CD4-positive, alpha-beta T cell treated with Interleukin-17A for 1 hour (primary cell): ENCODE data around the gene ELOF1.
"Not testable (repeated sequence)": the region's sequence is repeated elsewhere in the genome, so short reads cannot be mapped to it uniquely, and the experiment has no call there.

Experiments
- DNase-seq: peaks from one replicate; pipeline ENCODE4 v3.0.0-alpha.2; 2020

ELOF1 gene

DNA sequence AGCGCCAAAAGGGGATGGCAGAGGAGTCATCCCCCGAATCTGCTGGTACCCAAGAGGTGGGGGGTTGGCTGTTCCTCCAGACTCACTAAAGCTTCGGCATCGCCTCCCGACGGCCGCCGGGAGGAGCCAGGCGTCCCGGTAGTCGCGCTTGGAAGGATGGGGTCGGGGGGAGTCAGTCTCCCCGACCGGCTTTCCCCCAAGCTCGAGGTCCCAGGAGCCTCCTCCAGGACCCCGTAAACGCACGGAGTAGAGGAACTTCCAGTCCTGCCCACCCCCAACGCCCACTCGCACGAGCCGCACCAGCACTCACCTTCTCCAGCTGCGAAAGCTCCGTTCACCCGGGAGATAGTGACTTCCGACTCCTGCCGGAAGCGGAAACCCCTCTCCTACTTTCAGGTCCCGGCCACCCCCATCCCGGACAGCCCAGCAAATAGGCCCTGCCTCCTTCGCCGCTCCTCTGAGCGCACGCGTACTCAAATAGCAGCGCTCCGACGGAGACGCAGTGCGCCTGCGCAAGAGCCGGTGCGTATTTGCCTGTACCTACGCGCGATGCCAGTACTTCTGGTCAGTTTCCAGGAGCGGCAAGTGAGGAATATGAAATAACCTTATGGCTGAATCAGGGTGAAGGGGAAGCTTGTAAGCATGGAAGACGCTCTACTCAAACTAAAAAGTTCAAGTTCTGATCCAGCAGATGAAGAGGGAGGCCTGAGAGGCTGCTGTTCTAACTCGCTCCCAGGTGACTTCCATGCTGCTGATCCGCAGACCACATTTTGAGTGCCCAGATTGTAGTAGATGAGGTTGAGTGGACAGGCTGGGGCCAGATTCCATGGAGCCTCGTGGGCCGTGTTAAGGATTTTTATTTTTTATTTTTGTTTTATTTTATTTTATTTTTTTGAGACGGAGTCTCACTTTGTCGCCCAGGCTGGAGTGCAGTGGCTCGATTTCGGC is at the start of gene ELOF1:
Gene ELOF1, minus strand, starts transcription at position 350 of the 948 bp plus-strand sequence. CDS start 4,883 bp downstream, outside the sequence.
- DNase-seq = peak; percentile 97

DNA sequence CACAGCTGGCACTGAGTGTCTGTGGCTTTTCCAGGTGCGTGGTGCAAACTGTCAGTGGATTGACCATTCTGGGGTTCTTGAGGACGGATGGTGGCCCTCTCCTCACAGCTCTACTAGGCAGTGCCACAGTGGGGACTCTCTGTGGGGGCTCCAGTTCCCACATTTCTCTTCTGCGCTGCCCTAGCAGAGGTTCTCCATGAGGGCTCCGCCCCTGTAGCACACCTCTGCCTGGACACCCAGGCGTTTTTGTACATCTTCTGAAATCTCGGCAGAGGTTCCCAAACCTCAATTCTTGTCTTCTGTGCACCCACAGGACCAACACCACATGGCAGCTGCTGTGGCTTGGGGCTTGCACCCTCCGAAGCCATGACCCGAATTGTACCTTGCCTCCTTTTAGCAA is 47.5 kb upstream of the ELOF1 start:
- DNase-seq = no peak

DNA sequence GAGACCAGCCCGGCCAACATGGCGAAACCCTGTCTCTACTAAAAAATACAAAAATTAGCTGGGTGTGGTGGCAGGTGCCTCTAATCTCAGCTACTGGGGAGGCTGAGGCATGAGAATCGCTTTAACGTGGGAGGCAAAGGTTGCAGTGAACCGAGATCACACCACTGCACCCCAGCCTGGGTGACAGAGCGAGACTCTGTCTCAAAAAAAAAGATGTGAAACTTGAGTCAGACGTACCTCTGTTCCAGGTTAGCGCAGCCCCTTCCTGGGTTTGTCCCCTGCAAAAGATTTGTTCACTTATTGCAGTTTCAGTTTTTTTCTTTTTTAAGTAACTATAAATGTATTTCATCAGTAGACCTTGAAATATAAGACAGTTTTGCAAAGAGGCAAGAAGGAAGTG is 40.7 kb upstream of the ELOF1 start:
- not testable (repeated sequence) for DNase-seq

DNA sequence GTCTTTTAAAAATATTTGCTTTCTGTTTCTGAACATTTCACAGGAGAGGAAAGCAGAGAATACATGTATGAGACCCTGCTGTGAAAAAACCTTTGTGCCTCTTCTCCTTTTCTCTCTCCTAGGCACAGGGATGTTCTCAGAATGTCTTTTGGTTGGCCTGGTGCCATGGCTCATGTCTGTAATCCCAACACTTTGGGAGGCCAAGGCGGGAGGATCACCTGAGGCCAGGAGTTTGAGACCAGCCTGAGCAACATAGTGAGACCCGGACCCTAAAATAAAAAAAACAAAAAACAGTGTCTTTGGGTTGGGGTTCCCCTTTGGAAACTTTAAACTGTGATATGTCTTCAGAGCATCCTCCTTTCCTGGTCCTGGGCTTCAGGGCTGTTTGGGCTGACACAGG is 39.7 kb upstream of the ELOF1 start:
- DNase-seq = no peak

DNA sequence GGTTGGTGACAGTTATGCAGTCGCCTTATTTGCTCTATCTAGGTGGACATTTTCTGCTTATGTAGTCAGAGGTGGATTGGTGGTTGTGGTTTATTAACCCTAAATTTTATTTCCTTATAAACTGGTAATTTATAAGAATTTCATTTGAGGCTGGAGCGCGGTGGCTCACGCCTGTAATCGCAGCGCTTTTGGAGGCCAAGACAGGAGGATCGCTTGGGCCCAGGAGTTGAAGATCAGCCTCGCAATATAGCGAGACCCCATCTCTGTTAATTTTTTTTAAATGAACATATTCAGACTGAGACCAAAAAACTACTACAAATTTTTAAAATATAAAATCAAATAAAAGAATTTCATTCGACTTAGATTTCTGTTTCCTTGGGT is 39.1 kb upstream of the ELOF1 start:
- no peak for DNase-seq

DNA sequence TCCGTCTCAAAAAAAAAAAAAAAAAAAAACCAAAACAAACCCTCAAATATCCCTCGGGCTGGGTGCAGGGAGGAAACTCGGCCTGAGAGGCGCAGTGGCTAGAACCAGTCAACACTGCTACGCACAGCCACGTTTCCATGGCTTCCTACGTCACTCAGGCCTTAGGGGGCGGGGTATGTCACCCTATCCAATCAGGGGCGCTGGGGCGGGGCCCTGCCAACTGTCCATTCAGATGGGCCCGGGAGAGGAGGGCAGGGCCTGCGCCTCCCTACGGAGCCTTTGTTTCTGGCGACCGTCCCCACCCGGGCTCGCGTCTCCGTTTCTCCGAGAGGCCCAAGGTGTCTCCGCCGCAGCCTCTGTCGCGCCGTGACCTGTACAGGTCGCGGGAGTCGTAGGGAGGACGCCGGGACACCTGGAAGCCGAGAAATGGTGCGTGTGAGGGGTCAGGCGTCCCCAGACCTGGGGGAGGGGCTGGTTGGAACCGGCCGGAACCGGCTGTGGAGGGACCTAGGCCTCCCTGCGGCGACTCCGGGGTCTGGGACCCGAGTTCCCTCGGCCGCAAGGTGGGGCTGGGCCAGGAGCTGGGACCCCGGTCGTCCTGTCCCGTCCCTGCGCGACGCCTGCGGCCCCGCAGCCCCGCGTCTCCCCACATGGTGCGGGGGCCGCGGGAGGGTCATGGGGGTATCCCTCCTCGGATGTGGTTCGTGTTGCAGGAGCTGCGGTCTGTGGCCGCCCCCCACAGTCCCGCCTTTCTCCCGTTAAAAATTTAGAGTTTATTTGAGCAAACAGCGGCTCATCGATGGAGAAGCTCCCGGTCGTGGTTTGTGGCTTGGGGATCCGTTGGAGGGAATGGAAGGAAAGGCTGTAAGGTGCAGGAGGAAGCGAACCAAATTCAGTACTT is 38.4 kb upstream of the ELOF1 start, which contains the start of gene ZNF627:
Gene ZNF627, plus strand, starts transcription at position 282 of the 901 bp plus-strand sequence. Its CDS starts 145 bp downstream, at position 427.
- peak; percentile 99 for DNase-seq

DNA sequence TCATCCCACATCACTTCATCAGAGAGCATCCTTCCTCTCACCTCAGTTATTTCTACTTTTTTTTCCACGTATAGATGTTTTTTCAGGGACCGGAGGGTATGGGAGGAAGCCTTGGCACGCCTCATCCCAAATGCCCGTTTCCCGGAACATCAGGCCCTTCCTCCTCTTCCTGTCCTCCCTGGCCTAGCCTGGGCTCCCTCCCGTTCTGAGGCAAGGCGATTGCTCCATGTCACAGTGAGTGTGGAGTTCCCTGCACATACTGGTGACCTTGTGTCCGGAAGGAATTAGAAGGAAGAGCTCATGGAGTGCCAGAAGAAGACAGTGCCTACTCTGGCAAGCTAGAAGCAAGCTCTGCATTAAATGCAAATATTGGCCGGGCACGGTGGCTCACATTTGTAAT is 37.1 kb upstream of the ELOF1 start:
- DNase-seq = no peak

DNA sequence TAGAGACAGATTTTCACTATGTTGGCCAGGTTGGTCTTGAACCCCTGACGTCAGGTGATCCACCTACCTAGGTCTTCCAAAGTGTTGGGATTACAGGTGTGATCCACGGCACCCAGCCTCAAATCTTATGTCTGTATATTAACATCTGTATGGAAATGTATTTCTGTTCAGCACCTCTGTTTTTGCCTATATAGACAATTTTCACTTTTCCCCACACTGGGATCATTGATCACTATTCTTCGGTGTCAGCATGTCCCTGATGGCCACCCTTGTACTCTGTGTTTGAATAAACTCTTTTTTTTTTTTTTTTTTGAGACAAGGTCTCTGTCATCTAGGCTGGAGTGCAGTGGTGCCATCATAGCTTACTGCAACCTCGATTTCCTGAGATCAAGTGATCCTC is 35.1 kb upstream of the ELOF1 start:
- no peak for DNase-seq

DNA sequence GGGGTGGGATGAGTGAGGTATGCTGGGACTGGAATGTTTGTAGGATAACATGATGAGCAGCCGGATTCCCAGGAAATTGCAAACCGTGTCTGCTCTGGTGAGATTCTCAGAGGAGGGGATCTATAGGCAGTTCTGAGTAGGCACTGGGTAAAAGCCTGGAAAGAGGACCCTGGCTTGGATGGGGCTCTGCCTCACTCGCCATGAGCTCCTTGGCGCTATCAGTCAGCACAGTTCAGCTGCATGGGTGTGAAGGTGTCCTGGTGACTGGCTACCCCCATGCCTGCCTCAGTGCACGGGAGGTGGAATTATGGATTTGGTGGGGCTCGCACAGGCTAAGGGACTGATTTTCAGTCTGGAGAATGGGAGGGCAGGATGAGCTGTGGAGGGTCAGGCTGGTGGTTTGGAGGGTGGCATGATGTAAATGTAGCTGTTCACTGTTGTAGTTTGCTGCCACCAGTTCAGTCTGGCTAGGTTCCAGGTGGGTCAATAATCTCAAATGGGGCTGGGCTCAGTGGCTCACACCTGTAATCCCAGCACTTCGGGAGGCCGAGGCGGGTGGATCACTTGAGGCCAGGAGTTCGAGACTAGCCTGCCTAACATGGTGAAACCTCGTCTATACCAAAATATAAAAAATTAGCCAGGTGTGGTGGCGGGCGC is 29.1 kb upstream of the ELOF1 start:
- DNase-seq = no peak

DNA sequence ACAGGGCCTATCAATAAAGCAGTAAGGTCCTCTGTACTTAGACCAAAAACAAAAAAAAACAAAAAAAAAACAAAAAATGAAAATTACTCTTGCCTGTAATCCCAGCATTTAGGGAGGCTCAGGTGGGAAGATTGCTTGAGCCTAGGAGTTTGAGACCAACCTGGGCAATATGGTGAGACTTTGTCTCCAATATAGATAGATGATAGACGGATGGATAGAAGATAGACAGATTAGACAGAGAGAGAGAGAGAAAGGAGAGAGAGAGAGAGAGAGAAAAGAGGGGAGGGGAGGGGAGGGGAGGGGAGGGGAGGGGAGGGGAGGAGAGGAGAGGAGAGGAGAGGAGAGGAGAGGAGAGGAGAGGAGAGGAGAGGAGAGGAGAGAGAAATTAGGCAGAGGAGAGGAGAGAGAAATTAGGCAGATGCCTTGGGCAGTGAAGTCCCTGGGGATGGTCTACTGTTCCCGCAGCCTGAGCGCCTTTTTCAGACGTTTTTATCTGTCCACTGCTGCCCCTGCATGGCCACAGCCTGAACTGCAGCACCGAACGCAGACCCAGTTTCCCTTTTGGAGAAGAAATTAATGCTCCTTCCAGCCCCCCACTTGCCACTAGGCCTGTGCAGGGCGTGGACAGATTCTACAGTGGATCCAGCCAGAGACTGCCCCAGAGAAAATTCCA is 28.4 kb upstream of the ELOF1 start:
- peak; percentile 84 for DNase-seq

DNA sequence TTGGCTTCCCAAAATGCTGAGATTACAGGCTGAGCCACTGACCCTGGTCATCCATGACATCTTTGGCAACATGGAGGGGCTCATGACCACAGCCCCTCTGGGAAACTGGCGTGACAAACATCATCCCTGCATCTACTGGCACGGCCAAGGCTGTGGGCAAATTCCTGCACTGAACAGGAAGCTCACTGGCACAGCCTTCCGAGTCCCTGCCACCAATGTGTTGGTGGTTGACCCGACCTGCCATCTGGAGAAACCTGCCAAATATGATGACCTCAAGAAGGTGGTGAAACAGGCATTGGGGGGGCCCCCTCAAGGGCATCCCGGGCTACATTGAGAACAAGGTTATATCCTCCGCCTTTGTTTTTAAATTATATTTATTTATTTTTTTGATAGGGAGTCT is 27.3 kb upstream of the ELOF1 start:
- no peak for DNase-seq

DNA sequence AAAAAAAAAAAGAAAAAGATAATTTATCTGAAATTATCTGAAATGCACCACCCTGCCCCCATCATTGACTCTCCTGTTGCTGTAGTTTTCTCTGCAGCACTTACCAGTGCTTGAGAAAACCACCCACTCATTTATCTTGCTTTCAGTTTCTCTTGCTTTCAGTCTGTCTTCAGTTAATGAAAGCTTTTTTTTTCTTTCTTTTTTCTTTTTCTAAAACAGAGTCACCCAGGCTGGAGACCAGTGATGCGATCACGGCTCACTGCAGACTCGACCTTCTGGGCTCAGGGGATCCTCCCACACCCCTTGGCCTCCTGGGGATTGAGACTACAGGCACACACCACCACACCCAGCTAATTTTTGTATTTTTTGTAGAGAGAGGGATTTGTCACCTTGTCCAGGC is 22.7 kb upstream of the ELOF1 start:
- peak; percentile 58 for DNase-seq

DNA sequence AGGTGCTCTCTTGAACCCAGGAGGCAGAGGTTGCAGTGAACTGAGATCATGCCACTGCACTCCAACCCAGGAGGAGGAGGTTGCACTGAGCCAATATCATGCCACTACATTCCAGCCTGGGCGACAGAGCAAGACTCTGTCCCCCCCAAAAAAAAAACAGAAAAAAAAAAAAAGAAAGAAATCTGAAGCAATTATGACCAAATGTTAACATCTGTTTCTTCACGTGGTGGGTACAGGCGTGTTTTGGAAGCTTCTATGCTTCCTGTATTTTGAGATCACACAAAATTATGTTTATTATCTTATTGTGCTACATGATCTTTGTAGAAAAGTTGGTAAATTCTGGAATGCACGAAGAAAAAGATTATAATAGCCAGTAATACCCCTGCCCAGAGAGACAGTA is 21.1 kb upstream of the ELOF1 start:
- DNase-seq = no peak

DNA sequence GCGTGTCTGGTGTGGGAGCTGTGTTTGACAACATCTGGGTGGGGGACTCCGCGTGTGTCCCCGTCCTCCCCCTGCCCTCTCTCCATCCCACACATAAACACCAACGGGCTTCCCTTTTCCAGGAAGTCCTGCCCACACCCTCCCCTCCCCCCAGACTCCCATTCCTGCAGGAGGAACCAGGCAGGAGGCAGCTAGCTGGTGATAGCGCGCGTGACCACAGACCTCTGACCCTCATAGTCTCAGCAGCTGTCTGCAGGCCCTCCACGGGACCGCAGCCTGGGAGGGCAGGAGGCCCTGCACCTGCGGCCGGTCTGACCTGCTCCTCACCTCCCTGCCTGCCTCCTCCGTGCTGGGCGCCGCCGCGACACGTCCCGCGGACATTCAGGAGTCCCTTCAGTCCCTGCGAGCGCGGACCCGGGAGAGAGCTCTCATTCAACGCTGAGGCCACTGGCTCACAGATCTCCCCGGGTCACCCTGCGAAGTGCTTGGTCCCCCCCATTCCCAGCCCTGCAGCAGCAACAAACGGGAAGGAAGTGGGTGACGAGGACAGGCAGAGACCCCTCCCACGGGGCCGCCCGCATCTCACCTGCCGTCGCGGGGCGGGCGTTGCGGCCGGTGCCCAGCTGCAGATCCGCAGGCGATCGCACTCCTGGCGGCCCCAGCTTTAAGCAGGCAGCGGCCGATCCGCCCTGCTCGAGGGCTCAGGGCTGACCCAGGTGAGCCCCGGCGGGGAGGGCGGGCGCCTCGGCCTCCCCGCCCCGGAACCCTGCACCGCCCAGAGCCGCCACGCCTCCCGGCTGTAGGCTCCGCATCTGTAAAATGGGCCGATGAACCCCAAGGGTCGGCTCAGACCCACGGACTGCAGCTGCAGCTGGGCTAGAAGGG is 19.5 kb upstream of the ELOF1 start:
- DNase-seq = peak; percentile 45

DNA sequence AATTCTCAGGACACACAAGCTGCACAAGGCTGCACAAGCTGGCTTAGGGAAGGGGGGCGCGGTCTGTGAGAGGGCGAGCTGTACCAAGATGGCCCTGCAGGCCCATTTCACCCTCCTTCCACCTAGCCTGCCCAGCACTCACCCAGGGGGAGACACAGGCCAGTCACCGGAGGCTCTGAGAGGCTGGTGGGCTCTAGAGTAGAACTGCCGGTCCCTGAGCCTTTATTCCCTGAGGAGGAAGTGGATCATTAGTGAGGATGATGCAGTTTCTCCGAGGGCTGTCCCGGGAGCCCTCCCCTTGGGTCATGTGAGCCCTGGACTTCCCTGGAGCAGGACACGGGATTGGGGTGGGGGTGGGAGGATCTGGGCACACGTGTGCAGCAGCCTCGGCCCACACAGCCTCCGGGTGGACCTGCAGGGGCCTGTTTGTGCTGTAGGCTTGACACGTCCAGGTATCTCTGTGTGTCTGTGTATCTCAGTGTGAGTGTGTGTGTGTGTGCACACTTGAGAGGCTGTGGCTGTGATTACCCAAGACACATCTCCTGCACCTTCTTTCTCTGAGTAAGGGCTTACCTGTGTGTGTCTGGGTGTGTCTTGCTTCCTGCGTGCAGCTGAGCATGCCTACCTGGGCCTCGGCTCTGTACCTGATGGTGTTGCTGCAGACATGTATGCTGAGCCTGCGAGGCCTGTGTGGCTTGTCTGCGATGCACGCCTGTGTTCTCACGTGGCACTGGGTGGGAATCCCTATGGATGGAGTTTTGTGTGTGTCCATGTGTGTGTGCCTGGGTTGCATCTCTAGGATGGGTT is 18.6 kb upstream of the ELOF1 start, which contains the start of gene ACP5:
Gene ACP5, minus strand, starts transcription at position 195 of the 807 bp plus-strand sequence. CDS start 328 bp downstream, outside the sequence.
- DNase-seq = no peak

DNA sequence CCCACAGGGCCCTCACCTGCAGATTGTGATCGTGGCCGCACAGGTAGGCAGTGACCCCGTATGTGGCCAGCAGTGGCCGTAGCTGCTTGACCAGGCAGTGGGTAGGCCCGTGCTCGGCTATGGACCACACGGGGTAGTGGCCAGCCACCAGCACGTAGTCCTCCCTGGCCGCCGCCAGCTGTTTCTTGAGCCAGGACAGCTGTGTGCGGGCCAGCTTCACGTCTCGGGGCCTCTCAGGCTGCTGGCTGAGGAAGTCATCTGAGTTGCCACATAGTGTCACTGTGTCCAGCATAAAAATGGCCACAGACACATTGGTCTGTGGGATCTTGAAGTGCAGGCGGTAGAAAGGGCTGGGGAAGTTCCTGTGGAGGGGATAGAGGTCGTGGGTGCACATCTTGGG is 17.2 kb upstream of the ELOF1 start:
- no peak for DNase-seq

DNA sequence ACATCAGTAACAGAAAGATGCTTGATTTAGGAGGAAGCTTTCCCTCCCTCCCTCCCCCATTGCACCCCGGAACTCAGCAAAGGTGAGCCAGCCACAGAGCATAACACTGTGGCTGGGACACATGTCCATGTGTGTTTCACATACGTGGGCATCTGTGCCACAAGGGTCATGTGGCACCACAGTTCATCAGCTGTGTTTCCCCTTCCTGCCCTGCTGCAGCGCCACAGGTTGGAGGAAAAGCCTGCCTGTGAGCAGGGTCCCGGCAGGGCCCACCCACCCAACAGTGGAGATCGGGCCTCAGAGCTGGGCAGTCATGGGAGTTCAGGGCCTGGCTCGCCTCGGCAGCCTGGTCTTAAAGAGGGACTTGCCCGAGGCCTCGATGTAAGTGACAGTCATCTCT is 15.7 kb upstream of the ELOF1 start:
- no peak for DNase-seq

DNA sequence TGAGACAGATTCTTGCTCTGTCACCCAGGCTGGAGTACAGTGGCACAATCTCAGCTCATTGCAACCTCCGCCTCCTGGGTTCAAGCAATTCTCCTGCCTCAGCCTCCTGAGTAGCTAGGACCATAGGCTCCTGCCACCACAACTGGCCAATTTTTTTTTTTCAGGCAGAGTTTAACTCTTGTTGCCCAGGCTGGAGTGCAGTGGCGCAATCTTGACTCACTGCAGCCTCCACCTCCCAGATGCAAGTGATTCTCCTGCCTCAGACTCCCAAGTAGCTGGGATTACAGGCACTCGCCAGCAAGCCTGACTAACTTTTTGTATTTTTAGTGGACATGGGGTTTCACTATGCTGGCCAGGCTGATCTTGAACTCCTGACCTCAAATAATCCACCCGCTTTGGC is 14.7 kb upstream of the ELOF1 start:
- DNase-seq = not testable (repeated sequence)

DNA sequence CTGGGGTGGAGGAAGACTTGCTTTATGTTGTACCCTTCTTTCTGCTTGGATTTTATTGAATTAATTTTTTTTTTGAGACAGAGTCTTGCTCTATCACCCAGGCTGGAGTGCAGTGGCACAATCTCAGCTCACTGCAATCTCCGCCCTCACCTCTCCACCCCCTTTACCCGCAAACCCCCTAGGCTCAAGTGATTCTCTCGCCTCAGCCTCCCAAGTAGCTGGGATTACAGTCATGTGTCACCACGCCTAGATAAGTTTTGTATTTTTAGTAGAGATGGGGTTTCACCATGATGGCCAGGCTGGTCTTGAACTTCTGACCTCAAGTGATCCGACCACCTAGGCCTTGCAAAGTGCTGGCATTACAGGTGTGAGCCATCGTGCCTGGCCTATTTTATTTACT is 14.3 kb upstream of the ELOF1 start:
- DNase-seq = not testable (repeated sequence)

DNA sequence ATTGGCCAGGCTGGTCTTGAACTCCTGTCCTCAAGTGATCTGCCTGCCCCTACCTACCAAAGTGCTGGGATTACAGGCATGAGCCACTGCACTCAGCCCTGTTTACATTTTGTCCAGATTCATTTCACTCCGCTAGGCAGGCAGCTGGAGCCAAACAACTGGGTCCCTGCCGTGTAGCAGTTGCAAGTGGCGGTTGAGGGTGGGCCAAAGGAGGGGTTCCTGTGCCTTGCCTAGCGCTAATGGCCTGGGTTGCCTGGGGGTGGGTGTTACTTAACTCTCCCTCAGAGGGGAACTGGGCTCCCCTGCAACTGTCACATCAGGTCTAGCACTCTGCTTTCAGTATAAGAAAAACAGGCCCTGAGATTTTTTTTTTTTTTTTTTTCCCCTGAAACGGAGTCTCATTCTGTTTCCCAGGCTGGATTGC is 11.0 kb upstream of the ELOF1 start:
- no peak for DNase-seq
